Fibroblast of lung (primary cell): ENCODE data around the gene IPO11. TPM values are rescaled to one million over a fixed set of nuclear protein-coding genes. Genes with fewer than 3 reads are reported as not detected.
"Not testable (repeated sequence)": the region's sequence is repeated elsewhere in the genome, so short reads cannot be mapped to it uniquely, and the experiment has no call there.

ENCODE experiments used
- DNase-seq, 2 donors: peaks; one replicate each; pipeline versions ENCODE4 v3.0.0 to v3.0.0-alpha.2; 2010; ENCODE audit warnings: low read depth in 2 of 2
- H2AFZ ChIP-seq: 2 replicates; pipeline ENCODE4 v1.5.1; 2012; ENCODE audit warnings: low read length, control low read depth, inconsistent platforms
- H3K27ac ChIP-seq: 2 replicates; pipeline ENCODE4 v1.5.1; 2011; ENCODE audit warnings: low read length, control low read depth; ENCODE audit not compliant: insufficient read depth
- H3K27me3 ChIP-seq: 2 replicates; pipeline ENCODE4 v1.5.1; 2011; ENCODE audit warnings: mild to moderate bottlenecking, low read length; ENCODE audit not compliant: control insufficient read depth, insufficient read depth
- H3K36me3 ChIP-seq: 2 replicates; pipeline ENCODE4 v1.5.1; 2011; ENCODE audit warnings: low read length; ENCODE audit not compliant: control insufficient read depth, insufficient read depth
- H3K4me1 ChIP-seq: 2 replicates; pipeline ENCODE4 v1.5.1; 2011; ENCODE audit warnings: low read length; ENCODE audit not compliant: control insufficient read depth, insufficient read depth; ENCODE audit errors: extremely low read depth
- H3K4me2 ChIP-seq: 2 replicates; pipeline ENCODE4 v1.5.1; 2011; ENCODE audit warnings: low read length, control low read depth; ENCODE audit not compliant: insufficient read depth; ENCODE audit errors: extremely low read depth
- H3K4me3 ChIP-seq, 4 experiments: fragments of 200-600 bp in 1 of 4; sonication (generic) in 1 of 4; replicated peaks in 1 of 4; 2 replicates each; pipeline ENCODE4 v1.5.1; 2011 to 2016; ENCODE audit warnings: low read length in 4 of 4, low read depth in 3 of 4, mild to moderate bottlenecking in 3 of 4, control low read depth in 2 of 4, inconsistent platforms in 1 of 4, mixed read lengths in 1 of 4; ENCODE audit not compliant: insufficient read depth in 1 of 4; ENCODE audit errors: control extremely low read depth in 1 of 4
- H3K79me2 ChIP-seq: 2 replicates; pipeline ENCODE4 v1.5.1; 2012; ENCODE audit warnings: mild to moderate bottlenecking, low read length, inconsistent platforms; ENCODE audit not compliant: control insufficient read depth, insufficient read depth
- H3K9ac ChIP-seq: 2 replicates; pipeline ENCODE4 v1.5.1; 2011; ENCODE audit warnings: mild to moderate bottlenecking, low read length, control low read depth; ENCODE audit not compliant: insufficient read depth
- H3K9me3 ChIP-seq: 2 replicates; pipeline ENCODE4 v1.5.1; 2012; ENCODE audit warnings: low read depth, low read length; ENCODE audit not compliant: control insufficient read depth, insufficient read depth
- H4K20me1 ChIP-seq: 2 replicates; pipeline ENCODE4 v1.5.1; 2011; ENCODE audit warnings: low read length; ENCODE audit not compliant: control insufficient read depth, insufficient read depth; ENCODE audit errors: extremely low read depth
- CTCF ChIP-seq, 2 donors: IDR thresholded peaks in 1 of 2; conservative IDR thresholded peaks in 1 of 2; 1 replicate in 1 of 2; 2 replicates in 1 of 2; pipeline ENCODE4 v1.5.1; 2011 to 2012; ENCODE audit warnings: low read length in 2 of 2, control low read depth in 1 of 2, inconsistent platforms in 1 of 2, low read depth in 1 of 2, mild to moderate bottlenecking in 1 of 2
- EZH2 ChIP-seq: IDR thresholded peaks from 2 replicates; pipeline ENCODE4 v1.5.1; 2012; ENCODE audit warnings: low read length, control low read depth, mild to moderate bottlenecking; ENCODE audit errors: missing control alignments
- polyA plus RNA-seq, 2 donors: library from polyadenylated mRNA; depleted of rRNA in 1 of 2; stranded (reverse) in 1 of 2; unstranded in 1 of 2; fragments of >200 nt; gene quantifications; 2 replicates each; pipeline ENCODE4 v1.2.1, GENCODE V29; 2011 to 2012; ENCODE audit warnings: missing spikeins in 1 of 2
- total RNA-seq: library from RNA; depleted of rRNA; stranded (reverse); fragments of >200 nt; gene quantifications from 2 replicates; pipeline ENCODE4 v1.2.1, GENCODE V29; 2014

Gene IPO11
- total and polyA plus RNA-seq, 2 donors (not counting 1 experiment from before 2014, with no cell fraction given) = 19.9 to 28.2 TPM

DNA sequence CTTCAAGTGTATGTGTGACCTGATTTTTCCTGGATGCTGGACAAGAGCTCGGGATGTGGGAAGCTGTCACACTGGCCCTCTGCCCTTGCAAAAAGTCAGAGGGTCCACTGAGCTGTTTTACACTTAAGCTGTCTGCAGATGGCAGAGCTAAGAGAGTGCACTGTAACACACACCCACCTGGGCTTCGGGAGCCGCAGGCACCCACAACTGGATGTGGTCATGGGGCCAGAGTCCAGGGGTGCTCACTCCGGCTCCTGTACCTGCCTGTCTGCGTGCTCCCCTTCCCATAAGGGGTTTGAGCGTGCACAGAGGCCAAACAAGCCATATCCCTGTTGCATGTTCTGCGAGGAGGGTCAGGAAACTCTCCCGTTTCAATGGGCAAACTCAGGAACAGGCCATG, 248.6 kb downstream of the IPO11 start:
- no peaks in the 10 kb centered on the region for H3K4me1 ChIP-seq
- no peak overlapping the region for H2AFZ ChIP-seq
- no peaks in the 10 kb centered on the region for H3K27me3 ChIP-seq
- no peak for DNase-seq
- H3K9ac ChIP-seq = no peak overlapping the region
- no peaks in the 10 kb centered on the region for H3K36me3 ChIP-seq
- H3K9me3 ChIP-seq = no peaks in the 10 kb centered on the region
- no peak for TF ChIP-seq EZH2
- no peak for TF ChIP-seq CTCF (conservative IDR thresholded peaks at IDR 0.05 in 1 of 2, IDR thresholded peaks at IDR 0.05 in 1 of 2; ENCODE audit: low read depth in 1 of 2, low read length in 2 of 2)
- H4K20me1 ChIP-seq = no peaks in the 10 kb centered on the region
- H3K79me2 ChIP-seq = no peaks in the 10 kb centered on the region
- no peak overlapping the region for H3K4me3 ChIP-seq
- no peak overlapping the region for H3K27ac ChIP-seq
- H3K4me2 ChIP-seq = no peak overlapping the region

DNA sequence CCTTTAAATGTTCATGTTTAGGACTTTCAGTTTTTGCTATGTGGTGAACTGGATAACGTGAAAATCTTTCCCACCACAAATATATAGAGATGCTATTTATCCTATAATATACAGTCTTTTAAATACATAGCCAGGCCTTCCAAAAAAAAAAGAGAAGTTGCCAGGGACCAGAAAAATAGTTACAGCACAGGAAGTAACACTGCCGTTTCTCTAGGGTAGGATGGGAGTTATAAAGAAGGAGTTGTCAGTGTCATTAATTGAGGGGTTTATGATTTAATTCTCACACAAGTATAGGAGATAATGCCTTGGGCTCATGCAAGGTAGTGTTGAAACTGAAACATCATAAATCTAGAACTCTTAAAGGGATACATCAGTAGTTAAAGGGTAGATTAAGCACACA, 250.0 kb downstream of the IPO11 start:
- Histone ChIP-seq H3K4me3 (no peak overlapping the region), H3K9ac (no peak overlapping the region), H4K20me1 (no peaks in the 10 kb centered on the region), H3K4me2 (no peak overlapping the region), H3K79me2 (no peaks in the 10 kb centered on the region), H3K27ac (no peak overlapping the region), H2AFZ (no peak overlapping the region), H3K27me3 (no peaks in the 10 kb centered on the region), H3K36me3 (no peaks in the 10 kb centered on the region), H3K4me1 (no peaks in the 10 kb centered on the region), H3K9me3 (no peaks in the 10 kb centered on the region)
- TF ChIP-seq EZH2 = no peak
- TF ChIP-seq CTCF (conservative IDR thresholded peaks at IDR 0.05 in 1 of 2, IDR thresholded peaks at IDR 0.05 in 1 of 2; ENCODE audit: low read depth in 1 of 2, low read length in 2 of 2) = no peak
- no peak for DNase-seq

GRCh38 chr5:62671479-62671878, 258.9 kb downstream of the IPO11 start:
- Histone ChIP-seq H3K27ac (no peak overlapping the region), H3K4me3 (no peak overlapping the region), H3K4me2 (no peak overlapping the region), H2AFZ (no peak overlapping the region), H3K4me1 (no peaks in the 10 kb centered on the region), H3K79me2 (no peaks in the 10 kb centered on the region), H3K36me3 (no peaks in the 10 kb centered on the region), H4K20me1 (no peaks in the 10 kb centered on the region), H3K9me3 (no peaks in the 10 kb centered on the region), H3K9ac (no peak overlapping the region), H3K27me3 (no peaks in the 10 kb centered on the region)
- DNase-seq = no peak
- no peak for TF ChIP-seq EZH2
- TF ChIP-seq CTCF (conservative IDR thresholded peaks at IDR 0.05 in 1 of 2, IDR thresholded peaks at IDR 0.05 in 1 of 2; ENCODE audit: low read depth in 1 of 2, low read length in 2 of 2) = no peak

- H4K20me1 ChIP-seq, H3K79me2 ChIP-seq, H3K9me3 ChIP-seq, H3K27me3 ChIP-seq, H2AFZ ChIP-seq, H3K9ac ChIP-seq, H3K4me1 ChIP-seq, H3K4me3 ChIP-seq, H3K27ac ChIP-seq, H3K36me3 ChIP-seq, DNase-seq, H3K4me2 ChIP-seq: not testable (repeated sequence)
Measured at GRCh38 chr5:62676596-62676995, 264.0 kb downstream of the IPO11 start.
